PC-9 (cell line): ENCODE data around the gene ARRB1.

ENCODE experiments used
- EZH2 ChIP-seq: fragments of 200-600 bp; sonication (generic); IDR thresholded peaks from 2 replicates; pipeline ENCODE4 v1.8.0; 2017; ENCODE audit warnings: antibody characterized with exemption, low read depth
- TF ChIP-seq, protein P1 (sequence below): fragments of 200-600 bp; sonication (generic); conservative IDR thresholded peaks from 2 replicates; pipeline ENCODE4 v1.6.1; 2017; ENCODE audit warnings: mixed run types, antibody characterized with exemption, mild to moderate bottlenecking, moderate library complexity

DNA sequence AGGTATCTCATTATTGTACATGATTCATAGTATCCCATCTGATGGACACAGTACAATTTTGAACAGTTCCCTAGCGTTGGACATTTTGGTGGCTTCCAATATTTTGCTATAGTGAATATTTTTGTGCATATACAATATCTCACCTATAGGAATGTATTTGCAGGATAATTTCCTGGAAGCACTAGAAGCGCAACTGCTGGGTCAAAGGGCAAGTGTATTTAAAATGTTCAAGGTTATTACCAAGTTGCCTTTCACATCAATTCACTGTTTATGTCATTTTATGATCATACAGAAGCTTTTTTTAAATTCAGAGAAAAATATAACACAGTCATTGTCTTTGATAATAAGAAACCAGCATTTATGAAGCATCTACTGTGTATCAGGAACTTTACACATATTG, 28.8 kb upstream of the ARRB1 start:
- TF ChIP-seq, protein P1, sequence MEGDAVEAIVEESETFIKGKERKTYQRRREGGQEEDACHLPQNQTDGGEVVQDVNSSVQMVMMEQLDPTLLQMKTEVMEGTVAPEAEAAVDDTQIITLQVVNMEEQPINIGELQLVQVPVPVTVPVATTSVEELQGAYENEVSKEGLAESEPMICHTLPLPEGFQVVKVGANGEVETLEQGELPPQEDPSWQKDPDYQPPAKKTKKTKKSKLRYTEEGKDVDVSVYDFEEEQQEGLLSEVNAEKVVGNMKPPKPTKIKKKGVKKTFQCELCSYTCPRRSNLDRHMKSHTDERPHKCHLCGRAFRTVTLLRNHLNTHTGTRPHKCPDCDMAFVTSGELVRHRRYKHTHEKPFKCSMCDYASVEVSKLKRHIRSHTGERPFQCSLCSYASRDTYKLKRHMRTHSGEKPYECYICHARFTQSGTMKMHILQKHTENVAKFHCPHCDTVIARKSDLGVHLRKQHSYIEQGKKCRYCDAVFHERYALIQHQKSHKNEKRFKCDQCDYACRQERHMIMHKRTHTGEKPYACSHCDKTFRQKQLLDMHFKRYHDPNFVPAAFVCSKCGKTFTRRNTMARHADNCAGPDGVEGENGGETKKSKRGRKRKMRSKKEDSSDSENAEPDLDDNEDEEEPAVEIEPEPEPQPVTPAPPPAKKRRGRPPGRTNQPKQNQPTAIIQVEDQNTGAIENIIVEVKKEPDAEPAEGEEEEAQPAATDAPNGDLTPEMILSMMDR: no peak
- TF ChIP-seq EZH2: no peak
